Left renal pelvis (tissue), 4 donors: Measurements from ENCODE around the gene SLC26A4. TPM values are rescaled to one million over a fixed set of nuclear protein-coding genes. Genes with fewer than 3 reads are reported as not detected.

Source experiments
- DNase-seq, 4 donors: peaks; one replicate each; pipeline ENCODE4 v3.0.0-alpha.2; 2013; ENCODE audit warnings: low read depth in 4 of 4, low spot score in 3 of 4
- polyA plus RNA-seq, 4 donors: library from polyadenylated mRNA; unstranded; fragments of 120-200 nt; gene quantifications; one replicate each; pipeline ENCODE4 v1.2.1, GENCODE V29; 2013; ENCODE audit not compliant: insufficient read length in 4 of 4

Gene SLC26A4
- polyA plus RNA-seq, 4 donors, result 0.53 to 6.8 (median 3.1) TPM

DNA sequence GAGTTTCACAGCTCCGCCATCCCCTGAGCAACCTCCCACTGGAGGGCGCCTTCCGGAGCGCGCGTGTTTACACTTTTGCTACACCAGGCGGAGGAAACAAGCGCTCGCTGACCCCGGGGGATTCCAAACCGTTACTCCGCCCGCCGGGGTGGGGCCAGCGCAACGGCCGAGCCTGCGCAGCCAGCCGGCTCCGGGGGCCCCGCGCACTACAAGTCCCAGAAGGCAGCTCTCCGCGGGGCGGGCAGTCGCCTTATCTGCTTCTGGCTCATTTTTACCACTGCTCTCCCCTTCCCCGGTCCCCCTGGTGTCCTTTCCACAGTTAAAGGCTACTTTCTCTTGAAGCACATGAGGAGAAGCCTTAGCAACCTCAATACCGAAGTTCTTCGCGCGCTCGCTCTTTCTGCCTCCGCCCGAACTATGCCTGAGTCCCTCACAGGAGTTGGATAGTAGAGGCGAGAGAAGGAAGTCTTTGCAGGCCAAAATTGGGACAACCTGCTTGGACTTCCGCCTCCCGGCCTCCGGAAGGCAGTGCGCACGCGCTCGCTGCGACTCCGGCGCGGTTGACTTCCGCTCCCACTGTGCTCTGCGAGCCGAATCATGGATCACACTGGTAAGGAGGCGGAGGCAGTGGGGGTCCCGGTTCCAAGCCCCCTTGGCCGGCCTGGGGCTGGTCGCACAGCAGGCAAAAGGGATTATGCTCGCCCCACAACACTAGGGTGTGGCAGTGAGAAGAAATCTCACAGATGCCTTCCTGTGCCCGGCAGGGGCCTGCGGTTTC is 83.1 kb downstream of the SLC26A4 start, which contains the start of gene CBLL1:
Gene CBLL1, plus strand, starts transcription at position 576 of the 778 bp plus-strand sequence. Its CDS starts 22 bp downstream, at position 598.
- DNase-seq, result peak; percentile 89 to 91 (median 90)

DNA sequence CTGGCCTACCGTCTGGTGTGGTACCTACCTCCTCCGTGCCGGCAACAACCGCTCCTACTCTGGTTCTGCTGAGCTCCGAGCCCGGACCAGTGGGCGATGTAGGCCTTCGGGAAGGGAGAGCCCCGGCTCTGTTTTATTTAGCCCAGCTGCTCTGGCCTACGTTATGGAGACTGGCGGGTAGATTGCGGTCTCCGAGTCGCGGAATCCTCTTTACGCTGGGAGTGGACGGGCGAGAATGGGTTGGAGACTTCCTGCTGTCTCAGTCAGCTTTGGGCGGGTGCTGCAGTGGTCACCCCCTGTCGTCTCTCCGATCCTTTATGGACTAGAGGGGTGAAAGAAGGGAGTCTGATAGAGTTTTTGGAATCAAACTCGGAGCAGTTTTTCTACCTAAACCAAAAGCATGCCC is 83.7 kb downstream of the SLC26A4 start:
- peak in 1 of 4 donors; percentile 1 for DNase-seq

DNA sequence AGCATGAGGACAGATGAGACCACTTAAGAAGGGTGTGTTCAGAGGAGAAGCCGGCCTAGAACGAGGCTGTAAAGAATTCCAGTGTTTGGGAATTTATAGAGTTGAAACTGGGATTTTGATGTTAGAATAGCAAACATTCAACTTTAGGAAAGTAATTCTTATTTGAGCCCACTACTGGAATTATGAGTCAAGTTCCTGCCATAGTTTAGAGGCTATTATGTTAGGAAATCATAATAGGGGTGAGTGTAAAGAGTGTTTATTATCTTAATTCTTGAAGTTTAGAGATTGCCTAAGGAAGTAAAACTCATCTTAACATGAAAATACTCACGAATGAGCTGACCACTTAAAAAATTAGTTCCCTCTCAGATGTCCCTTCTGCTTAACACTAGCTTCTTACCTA is 85.4 kb downstream of the SLC26A4 start:
- no peak for DNase-seq

DNA sequence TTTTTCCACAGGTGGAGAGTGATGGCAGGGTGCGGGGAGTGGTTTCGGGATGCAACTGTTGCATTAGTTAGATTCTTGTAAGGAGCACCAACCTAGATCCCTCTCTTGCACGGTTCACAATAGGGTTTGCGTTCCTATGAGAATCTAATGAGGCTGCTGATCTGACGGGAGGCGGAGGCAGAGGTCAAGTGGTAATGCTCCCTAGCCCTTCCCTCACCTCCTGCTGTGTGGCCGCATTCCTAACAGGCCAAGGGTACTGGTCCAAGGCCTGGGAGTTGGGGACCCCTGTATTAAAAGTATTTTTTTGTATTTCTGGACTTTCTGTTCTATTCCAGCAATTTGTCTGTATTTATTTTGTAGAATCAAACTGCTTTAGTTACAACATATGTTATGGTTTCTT is 90.5 kb downstream of the SLC26A4 start:
- DNase-seq, result no peak

DNA sequence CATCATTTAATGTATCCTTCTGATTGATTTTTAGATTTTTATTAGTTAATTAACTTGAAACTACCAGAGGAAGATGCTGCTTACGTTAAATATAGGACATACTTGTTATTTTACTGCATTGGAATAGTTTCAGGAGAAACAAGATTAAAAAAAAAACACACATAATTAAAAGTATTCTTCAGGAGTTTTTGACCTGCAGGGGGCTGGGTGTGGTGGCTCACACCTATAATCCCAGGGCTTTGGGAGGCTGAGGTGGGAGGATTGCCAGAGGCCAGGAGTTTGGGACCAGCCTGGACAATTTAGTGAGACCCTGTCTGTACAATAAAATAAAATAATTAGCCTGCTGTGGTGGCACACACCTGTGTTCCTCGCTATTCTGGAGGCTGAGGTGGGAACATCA is 94.0 kb downstream of the SLC26A4 start:
- no peak for DNase-seq

DNA sequence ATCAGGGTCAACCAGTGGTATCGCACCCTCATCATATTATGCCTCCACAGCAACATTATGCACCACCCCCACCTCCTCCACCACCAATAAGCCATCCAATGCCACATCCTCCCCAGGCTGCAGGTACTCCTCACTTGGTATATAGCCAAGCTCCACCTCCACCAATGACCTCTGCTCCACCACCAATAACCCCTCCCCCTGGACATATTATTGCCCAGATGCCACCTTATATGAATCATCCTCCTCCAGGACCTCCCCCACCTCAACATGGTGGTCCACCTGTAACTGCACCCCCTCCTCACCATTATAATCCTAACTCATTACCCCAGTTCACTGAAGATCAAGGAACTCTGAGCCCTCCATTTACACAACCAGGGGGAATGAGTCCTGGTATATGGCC is 98.0 kb downstream of the SLC26A4 start:
- no peak for DNase-seq

DNA sequence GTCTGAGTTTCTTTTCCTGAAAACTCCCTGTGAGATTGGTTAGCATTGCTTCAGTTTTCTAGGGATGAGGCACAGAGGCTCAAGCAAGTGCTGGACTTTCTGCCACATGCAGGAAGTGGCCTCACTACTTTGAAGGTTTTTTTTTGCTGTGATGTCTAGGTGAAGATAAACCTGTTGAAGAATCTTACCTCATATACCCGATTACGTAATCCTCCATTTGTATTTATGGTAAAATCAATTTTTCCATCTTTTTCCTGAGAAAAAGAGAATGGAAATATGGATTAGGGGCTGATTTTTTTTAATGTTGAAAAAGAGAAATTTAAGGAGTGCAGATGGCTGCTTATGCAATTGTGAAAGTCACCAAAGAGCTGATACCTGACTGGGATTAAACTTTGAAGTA is 106.8 kb downstream of the SLC26A4 start:
- no peak for DNase-seq

Other genes with a start within 250 kb of the SLC26A4 start
- gene GPR22, start 190.8 kb upstream of the SLC26A4 start, polyA plus RNA-seq, result under 1 TPM; 0.12 to 0.53 (median 0.36) TPM
- gene COG5, start 96.9 kb upstream of the SLC26A4 start, polyA plus RNA-seq, result 10 to 100 TPM; 27.7 to 43.1 (median 37.7) TPM
- 10 to 100 TPM; 10.0 to 18.5 (median 17.1) TPM for gene DUS4L, start 96.9 kb upstream of the SLC26A4 start, polyA plus RNA-seq
- 10 to 100 TPM; 45.9 to 87.7 (median 63.3) TPM for gene BCAP29, start 80.6 kb upstream of the SLC26A4 start, polyA plus RNA-seq
- 10 to 100 TPM; 27.4 to 35.0 (median 29.5) TPM for gene CBLL1, start 83.3 kb downstream of the SLC26A4 start, polyA plus RNA-seq
- under 1 TPM in 3 of 4 donors, not detected in 1; 0.10 to 0.24 (median 0.17) TPM for gene SLC26A3, start 142.4 kb downstream of the SLC26A4 start, polyA plus RNA-seq
- gene DLD, start 230.4 kb downstream of the SLC26A4 start, polyA plus RNA-seq, result 100 to 1,000 TPM in 3 of 4 donors, 10 to 100 TPM in 1; 68.2 to 146 (median 118) TPM